ENCODE results near the gene C14orf132.

C14orf132 gene

DNA sequence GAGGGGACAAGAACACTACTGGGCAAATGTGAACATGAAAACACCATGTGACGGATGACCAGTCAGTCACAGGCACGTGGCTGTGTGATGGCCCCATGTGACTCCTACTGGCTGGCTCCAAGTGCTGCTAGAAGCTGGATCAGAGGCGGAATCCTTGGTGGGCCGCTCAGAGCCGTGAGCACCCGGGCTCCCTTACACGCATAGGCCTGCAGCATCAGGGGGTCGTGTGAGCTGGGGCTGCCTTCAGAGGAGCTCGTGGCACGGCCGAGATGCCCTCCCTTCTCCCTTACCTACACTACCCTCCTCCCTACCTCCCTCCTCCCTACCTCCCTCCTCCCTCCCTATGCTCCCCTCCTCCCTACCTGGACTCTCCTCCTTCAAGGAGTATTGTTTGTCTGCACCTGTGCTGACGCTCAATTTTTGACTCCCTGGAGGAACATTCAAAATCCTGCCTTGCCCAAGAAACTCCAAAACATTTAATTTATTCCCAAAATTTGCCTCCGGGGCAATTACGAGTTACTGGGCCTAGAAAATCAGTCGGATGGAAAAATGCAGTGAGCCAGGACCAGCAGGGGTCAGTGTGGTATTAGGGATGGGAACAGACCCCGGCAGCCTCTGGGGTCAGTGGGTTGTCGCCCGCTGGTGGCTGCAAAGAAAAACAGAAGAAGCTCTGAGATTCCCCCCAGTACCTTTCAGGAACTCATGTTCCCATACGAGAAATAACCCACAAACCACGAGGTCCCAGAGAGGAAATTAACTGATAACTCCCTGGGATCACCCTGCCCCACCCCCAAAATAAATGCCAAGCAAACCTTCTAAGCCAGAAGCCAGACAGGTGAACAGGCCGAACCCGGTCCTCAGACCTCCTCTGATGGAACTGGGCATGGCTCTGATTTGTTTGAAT is 61.3 kb downstream of the C14orf132 start:
- ATAC-seq = no peak
- DNase-seq = peak; percentile 79

DNA sequence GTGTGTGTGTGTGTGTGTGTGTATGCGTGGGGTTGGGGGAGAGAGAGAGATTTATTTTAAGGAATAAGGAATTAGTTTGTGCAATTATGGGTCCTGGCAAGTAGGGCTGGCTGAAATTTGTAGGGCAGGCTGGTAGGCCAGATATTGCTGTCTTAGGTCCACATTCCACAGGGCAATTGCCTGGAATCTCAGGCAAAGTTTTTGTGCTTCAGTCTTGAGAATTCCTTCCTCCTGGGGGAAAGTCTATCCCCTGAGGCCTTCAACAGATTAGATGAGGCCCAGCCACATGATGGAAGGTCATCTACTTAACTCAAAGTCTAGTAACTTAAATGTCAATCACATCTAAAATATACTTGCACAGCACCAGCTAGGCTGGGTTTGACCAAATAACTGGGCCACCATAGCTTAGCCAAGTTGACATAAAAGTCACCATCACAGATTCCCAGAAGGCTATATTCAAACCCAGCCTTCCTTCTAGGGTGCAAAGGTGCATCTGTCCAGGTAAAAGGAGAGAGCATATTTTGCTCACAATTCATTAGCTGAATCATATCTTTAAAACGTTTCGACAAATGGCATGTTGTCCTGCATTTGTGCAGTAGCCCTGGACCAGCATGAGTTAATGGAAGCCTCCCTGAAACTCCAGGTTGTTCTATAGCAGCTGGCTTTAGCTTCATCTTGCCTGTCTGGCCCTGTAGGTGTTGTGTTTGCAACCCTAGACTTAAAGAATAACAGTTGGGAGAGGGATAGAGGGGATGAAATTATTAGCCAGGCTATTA is 63.1 kb downstream of the C14orf132 start:
- ATAC-seq (no peak), DNase-seq (no peak)

DNA sequence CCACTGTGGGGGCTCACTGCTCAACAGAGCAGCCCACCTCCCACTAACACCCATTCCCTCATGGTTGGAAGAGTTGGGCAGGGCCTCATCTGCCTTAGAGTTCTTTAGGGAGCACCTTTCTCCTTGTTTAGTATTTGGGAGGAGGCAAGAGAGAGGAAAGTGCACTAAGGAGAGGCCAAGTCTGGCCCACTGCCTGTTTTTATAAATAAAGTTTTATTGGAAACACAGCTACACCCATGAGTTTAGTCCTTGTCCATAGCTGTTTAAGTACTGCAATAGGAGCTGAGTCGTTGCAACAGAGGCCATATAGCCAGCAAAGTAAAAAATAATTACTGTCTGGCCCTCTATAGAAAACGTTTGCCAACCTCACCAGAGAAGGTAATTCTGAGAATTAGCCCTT is 63.9 kb downstream of the C14orf132 start:
- ATAC-seq = no peak
- no peak for DNase-seq

DNA sequence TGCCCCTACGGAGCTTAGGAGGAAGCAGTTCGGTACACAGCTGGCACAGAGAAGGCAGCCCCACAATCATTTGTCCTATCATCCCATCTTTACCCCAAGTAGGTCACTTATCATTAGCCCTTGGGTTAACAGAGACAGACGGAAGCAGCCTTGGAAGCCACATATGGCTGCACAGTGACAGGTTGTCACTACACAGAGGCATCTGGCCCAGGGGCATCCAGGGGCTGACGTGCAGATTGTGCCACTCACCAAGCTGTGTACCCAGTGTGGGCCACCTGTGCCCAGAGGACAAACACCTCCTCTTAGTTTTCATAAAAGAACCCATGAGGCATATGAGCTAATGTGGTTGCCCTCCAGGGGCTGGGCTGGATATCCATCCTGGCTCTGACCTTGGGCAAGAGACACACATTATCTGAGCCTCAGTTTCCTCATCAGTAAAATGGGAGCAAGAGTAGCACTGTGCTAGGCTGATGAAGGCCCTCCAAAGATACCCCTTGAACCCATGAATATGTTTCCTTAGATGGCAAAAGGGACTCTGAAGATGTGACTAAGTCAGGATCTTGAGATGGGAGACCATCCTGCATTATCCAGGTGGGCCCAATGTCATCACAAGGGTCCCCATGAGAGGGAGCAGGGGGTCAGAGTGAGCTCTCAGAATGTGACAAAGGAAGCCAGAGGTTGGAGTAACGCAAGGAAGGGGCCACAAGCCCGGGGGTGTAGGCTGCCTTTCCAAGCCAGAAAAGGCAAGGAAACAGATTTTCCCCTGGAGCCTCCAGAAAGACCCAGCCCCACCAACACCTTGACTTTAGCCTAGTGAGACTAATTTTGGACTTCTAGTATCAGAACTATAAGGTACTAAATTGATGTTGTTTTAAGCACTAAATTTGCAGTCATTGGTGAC is 64.6 kb downstream of the C14orf132 start:
- ATAC-seq (no peak), DNase-seq (no peak)

DNA sequence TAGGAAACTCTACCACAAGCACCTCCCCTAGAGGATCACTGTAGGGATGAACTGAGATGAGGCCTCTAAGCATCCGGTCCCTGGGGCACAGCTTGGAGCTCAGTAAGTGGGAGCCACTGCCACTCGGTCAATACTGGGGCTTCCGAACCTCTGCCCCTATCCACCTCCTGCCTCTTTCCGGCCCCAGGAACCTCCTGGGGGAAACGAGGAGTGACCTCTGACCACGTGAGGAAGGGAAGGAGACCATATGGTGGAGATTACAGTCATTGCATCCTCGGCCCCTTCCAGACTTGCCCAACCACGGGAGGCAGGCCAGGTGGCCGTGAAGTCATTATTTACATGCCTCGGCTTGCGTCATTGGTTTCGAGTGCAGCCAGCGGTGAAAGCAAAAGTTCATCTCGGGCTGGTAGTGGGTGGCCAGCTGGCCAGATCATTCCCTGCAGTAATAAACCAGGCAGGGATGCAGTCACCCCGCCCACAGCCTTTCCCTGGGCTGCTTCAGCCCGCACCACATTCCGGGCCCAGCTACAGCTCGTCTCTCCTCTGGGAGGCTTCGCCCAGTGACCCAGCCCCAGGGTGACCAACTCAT is 65.4 kb downstream of the C14orf132 start:
- DNase-seq (no peak), ATAC-seq (no peak)

DNA sequence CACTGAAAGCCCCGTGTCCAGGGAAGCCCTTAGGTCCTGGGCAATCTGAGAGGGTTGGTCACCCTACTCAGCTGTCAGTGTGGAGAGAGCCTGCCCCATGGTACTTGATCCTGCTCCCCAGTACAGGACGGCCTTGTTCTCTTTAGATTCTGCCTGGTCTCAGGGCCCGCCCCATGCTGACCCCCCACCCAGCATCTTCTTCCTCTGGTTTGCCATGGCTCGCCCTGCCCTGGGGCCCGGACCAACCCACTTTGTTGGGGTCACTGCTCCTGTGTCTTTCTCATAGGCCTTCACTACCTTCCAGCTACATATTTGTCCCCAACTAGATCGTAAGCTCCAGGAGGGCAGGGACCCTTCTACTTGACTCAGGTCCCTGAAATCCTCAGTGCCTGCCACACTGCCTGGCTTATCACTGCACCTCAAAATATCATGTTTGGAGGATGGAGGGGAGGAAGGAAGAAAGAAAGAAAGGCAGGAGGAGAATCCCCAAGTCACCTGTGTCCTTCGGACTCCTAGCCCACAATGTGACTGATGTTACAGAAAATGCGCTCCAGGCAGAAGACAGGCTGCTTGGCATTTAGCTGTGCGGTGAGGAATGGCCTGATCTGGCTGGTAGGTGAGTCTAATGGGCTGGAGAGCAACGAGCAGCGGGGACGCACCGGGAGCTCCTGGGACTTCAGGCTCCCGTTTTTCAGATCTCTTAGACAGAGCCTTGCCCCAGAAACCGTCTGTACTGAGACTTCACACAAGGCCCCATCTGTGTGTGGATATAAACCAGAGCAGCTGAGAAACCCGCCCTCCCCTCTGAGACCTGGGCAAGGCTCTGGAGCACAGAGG is 66.1 kb downstream of the C14orf132 start:
- no peak for ATAC-seq
- no peak for DNase-seq

DNA sequence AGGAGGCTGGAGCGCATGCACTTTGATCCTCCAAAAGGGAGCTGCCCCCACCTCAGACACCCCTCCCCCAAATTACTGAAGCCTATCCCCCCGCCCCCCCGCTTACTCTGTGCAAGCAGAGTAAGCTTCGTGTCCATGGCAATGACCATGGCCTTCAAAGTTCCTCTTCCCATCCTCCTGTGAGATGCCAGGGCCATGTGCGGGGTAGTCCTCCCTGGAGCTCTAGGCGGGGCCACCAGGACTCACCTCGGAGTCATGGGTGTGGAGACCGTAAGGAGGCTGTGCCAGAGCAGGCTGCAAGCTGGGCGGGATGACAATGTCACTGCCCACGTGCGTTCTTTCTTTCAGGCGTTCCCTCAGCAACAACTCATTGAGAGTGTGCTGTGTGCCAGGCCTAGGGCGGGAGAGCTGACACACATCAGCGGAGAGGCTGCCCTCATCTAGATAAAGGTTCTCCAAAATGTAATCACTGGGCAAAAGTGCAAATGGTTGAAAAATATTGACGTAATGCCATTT is 66.8 kb downstream of the C14orf132 start:
- ATAC-seq (no peak), DNase-seq (no peak)

DNA sequence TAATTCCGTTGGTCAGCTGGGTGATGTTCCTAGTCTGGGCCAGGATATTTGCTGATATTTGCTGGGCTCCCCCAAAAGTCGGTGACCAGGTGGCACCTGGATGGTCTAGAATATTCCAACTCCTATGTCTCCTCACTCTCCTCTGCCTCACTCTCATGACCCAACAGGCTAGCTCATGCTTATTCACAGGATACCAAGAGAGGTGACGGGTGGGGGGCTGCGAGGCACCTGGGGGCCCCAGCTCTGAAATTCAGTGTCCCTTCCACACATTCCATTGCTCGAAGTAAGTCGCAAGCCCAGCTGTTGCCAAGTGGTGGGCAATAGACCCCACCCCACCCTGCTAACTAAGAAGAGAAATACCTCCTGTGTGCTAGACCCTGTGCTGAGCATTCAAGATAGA is 67.7 kb downstream of the C14orf132 start:
- ATAC-seq = no peak
- DNase-seq = no peak

DNA sequence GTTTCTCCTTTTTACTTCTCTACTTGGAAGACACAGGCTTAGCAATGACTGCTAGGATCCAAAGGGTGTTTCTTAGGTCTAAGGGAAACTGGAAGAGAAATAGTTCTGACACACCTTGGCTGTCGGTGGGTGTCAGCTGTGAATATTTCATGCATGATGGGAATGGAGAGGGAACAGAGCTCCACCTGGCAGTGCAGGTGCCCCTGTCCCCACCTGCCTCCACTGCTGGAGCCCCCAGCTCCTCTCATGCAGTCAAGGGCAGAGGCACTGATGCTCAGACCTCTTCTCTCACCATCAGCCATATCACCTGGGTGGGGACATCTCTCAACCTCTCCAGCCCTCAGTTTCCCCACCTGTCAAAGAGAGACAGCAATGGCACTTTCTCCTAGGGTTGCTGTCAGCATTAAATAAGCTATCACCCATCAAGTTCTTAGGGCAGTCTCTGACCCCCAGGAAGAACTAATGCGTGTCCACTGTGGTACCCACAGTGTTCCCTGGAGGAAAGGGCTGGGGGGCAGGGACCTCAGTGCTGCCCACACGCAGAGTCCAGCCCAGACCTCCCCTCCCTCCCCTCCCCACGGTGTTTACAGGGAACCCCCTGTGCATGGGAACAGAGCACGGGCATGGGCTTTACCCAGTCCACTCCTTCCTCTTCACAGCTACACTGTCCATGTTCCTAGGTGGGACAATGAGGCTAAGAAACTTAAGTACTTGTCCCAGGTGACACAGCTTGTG is 69.1 kb downstream of the C14orf132 start:
- ATAC-seq (no peak), DNase-seq (no peak)

DNA sequence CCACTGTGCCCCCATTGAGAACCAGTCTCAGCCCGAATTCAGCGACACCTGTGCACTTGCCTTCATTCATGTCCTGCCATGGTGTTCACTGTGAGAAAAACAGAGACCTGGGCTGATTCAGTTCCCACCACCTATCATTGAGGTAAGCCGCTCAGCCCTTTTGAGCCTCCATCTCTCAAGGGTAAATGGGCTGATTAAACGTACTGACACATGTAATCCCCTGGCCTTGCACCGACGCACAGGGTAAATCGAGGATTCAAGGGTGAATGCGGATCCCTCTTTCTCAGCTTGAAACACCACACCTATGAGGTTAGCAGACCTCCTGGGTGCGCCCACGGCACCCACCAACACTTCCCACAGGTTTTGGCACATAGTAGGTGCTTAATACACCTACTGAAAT is 69.7 kb downstream of the C14orf132 start:
- no peak for ATAC-seq
- no peak for DNase-seq

DNA sequence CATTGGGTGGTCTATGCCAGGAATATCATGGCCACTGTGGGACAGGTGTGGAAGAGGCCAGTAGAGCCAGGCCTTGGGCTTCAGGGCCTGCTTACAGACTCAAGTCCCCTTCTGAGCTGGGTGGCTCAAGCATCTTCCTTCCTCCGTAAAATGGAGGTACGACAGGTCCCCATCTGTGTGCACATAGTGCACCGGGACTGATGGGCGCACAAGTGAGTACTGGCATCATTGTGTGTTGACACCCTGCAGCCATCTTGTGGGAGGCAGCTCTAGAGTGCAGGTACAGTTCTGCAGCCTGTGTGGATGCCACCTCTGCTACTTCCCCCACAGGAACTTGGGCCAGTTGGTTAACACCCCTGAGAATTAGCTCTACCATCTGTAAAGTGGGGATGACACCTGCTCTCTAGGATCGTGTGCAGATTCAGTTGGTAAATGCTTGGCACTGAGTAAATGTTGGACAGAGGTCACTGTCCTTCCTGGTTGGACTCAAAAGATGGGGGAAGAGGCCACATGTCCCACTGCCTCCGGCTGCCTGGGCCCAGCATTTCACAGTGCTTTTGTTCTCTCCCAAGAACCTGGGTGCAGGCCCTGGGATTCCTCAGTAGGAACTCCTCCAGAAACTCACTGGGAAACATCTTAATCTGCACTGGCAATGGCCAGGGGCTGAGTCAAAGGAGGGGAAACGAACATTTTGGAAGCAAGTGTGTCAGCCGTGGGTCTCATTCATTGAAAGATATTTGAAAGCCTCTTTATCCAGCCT is 70.6 kb downstream of the C14orf132 start:
- DNase-seq = no peak

DNA sequence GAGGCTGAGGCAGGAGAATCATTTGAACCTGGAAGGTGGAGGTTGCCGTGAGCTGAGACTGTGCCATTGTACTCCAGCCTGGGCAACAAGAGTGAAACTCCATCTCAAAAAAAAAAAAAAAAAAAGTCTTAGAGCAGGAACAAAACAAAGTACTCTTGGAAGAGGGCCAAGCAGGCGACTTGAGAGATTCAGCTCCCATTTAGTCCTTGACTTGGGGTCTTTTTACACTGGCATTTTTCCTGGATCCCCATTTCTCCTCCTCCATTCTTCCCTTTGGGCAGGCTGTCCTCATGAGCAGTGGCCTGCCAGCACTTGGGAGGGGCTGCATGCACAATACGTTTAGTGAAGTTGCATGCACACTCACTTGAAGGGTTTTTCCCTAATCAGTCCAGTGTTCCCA is 72.9 kb downstream of the C14orf132 start:
- no peak for DNase-seq
- no peak for ATAC-seq

More for the DNA sequence above, 70.6 kb downstream of the C14orf132 start:
- ATAC-seq = no peak

DNA sequence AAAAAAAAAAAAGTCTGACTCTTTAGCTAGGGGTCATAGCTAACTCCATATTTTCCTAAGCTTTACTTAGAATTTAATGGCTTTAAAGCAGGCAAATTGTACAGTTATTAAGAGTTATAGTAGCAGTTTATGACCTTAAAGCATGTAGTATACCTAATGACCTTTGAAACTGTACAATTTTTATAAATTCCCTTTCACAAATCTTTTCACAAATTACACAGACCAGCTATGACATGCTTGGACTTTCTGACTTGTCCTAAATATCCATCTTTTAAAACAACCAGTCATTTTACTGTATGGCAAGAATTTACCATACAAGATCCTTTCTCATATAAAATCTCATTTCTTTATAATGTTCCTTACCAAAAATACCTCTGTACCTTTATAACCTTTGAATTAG is 74.8 kb downstream of the C14orf132 start:
- ATAC-seq (no peak), DNase-seq (no peak)

DNA sequence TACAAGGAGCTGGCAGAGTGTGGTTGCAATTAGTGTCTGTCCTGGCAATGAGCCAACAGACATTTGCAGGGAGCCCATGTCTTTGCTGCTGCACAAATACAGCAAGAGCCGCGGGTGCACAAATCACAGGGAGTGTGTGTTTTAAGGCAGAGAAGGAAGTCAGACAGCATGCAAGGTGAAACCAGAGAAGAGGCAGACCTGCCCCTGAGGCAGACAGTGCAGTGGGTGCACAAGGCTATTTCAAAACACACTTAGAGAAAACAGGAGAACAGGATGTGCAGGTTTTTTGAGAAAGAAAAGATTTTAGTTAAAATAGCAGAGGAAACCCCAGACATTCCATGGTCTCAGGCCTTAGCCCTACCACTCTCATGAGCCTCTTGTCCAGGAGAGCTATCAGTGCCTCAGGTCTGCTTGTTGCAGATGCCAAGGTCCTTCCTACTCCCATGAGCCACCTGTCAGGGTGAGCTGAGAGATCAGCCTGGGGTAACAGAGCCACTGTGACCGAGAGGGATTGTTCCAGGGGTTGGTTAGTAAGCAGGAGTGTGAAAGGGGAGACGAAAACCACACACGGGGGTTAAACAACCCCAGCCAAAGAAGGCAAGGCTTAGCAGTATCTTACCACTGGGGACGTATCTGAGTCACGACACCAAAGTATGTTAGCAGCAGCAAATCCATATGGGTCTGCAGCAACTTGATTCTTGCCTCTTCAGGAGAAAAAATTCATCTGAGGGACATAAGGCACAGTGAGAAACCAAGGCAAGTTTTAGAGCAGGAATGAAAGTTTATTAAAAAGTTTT is 78.1 kb downstream of the C14orf132 start:
- ATAC-seq (peak; percentile 70), DNase-seq (peak; percentile 7)

DNA sequence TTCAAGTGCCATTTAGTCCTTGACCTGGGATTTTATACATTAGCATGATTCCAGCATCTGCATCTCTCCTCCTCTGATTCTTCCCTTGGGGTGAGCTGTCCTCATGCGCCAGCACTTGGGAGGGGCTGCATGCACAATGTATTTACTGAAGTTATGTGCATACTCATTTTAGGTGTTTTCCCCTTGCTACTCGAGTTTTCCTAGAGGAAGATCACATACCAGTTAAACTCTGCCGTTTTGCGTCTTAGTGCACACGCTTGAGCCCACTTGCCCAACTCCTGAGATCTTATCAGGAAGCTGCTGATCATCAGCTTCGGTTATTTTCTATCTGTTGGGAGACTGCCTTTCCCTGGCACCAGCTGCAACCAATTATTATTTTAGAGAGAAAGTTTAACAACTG is 78.8 kb downstream of the C14orf132 start:
- DNase-seq (no peak), ATAC-seq (no peak)

DNA sequence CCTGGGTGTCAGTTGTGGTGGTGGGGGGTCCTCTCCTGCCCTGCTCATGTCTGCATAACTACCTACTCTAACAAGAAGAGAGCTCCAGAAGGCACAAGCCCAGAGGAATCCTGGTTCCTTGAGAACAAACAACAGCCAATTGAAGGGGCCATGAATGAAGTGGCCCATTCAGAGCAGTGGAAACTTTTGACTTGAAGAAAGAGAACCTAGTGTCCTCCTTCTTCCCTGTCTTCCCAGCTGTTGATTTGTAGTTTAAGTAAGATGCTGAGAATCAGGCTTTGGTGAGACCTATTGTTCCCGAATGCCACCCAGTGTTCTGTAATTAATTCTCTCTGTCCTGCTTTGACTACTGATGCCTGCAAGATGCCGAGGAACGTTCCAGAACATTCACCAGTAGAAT is 79.2 kb downstream of the C14orf132 start:
- no peak for DNase-seq
- no peak for ATAC-seq

DNA sequence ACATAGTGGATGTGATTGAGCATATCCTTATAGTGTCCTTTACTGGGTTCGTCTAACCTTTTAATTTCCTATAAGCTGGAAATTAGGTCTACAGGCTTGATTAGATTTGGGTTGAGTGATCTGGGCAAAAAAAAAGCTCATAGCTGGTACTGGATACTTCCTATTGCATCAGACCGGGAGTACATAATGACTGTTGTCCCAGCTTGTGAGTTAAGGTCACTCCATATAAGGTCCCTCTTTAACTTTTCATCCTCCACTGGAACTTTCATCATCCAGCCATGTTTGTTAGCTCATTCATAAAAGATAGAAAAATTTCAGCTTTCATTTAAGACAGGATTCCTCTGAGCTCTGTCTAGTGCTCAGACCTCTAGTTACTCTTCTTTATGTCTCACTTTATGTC is 80.8 kb downstream of the C14orf132 start:
- no peak for DNase-seq
- ATAC-seq = no peak

DNA sequence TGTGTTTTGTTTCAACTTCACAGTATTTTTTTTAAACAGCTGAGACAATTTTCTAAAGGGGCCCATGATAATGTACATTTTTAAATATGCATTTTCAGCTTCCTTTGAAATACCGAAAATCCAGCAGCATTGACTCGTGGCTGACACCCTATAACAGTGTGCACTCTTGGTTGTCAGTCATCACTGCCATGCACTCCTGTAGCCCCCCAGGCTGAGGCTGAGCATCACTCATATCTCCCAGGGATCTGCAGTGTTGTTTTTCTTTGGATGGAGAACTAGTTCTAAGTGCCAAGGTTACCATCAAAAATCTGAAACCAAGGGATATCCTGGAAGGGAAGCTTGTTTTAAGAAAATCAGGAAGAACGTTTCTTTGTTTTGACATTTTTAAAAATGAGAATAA is 81.2 kb downstream of the C14orf132 start:
- no peak for ATAC-seq

DNA sequence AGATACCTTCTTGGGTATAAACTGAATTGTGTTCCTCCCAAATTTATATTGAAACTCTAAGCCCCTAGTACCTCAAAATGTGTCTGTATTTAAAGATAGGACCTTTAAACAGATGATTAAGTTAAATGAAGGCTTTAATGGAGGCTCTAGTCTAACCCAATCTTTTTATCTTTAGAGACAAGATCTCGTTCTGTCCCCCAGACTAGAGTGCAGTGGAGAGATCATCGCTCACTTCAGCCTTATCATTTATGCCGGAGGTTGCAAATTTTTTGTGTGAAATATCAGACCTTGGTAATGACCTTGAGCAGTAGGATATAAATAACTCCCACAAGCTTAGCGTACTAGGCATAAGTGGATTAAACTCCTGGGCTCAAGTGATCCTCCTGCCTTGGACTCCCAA is 81.8 kb downstream of the C14orf132 start:
- ATAC-seq = no peak
- no peak for DNase-seq

More for the DNA sequence above, 81.2 kb downstream of the C14orf132 start:
- DNase-seq = no peak

Measured in stimulated activated naive CD8-positive, alpha-beta T cell treated with anti-CD3 and anti-CD28 coated beads, Interleukin-15, Interleukin-2, amounts not matched to agents 100 U/mL and 50 U/mL, for 24 hours (primary cell).